HepG2 (cell line): ENCODE measurements around the gene MASP2. TPM values are rescaled to one million over a fixed set of nuclear protein-coding genes. Genes with fewer than 3 reads are reported as not detected.

Source experiments
- ATAC-seq: fragments of 200-7000 bp; cut with Tn5 transposase; 3 replicates; pipeline ENCODE4 v1.9.1; 2020; ENCODE audit warnings: mild to moderate bottlenecking, moderate library complexity
- BruUV-seq: library from RNA; stranded (reverse); fragments of 400-500 nt; replicated peaks from 2 replicates; lab custom pipeline; 2021; lab: Mats Ljungman, UMichigan
- CTCF ChIA-PET: fragments of 300-600 bp; formaldehyde crosslinking; extraction: SDS; loops from one replicate; lab custom pipeline; 2021; ENCODE audit warnings: low total read pairs, inconsistent platforms, low intra/inter-chr PET ratio; lab: Yijun Ruan, JAX
- POLR2A ChIA-PET: fragments of 350-600 bp; sonication (Branson Sonifier 250); formaldehyde crosslinking; loops from one replicate; lab custom pipeline; 2020; ENCODE audit warnings: antibody characterized with exemption, inconsistent platforms; lab: Yijun Ruan, JAX
- DNase-seq: peaks from one replicate; pipeline ENCODE4 v3.0.0-alpha.2; 2015; ENCODE audit warnings: low spot score
- FAIRE-seq: peaks from 3 replicates; lab custom pipeline; 2011; peaks lifted over from hg19 to GRCh38; lab: Jason Lieb, UNC
- H2AFZ ChIP-seq: one replicate; pipeline ENCODE4 v1.6.1; 2011; ENCODE audit warnings: low read length, inconsistent platforms
- H3K27ac ChIP-seq: fragments of 300-600 bp; 3 replicates; pipeline ENCODE4 v1.8.0; 2011; ENCODE audit warnings: mixed run types, mild to moderate bottlenecking, mixed read lengths, low read length, inconsistent platforms; ENCODE audit not compliant: insufficient read depth; ENCODE audit errors: extremely low read length
- H3K27me3 ChIP-seq, 2 experiments: fragments of 200-600 bp in 1 of 2; 2 replicates in 1 of 2; 3 replicates in 1 of 2; pipeline versions ENCODE4 v1.6.0 to v1.8.0; 2011; ENCODE audit warnings: low read length in 2 of 2, mild to moderate bottlenecking in 2 of 2, moderate library complexity in 2 of 2, inconsistent platforms in 1 of 2; ENCODE audit not compliant: insufficient read depth in 2 of 2, control insufficient read depth in 1 of 2
- H3K36me3 ChIP-seq, 2 experiments: fragments of 200-600 bp in 1 of 2; replicated peaks in 1 of 2; 2 replicates in 1 of 2; 3 replicates in 1 of 2; pipeline versions ENCODE4 v1.5.1 to v1.8.0; 2011; ENCODE audit warnings: low read length in 2 of 2, inconsistent platforms in 1 of 2; ENCODE audit not compliant: insufficient read depth in 2 of 2, control insufficient read depth in 1 of 2
- H3K4me1 ChIP-seq: 2 replicates; pipeline ENCODE4 v1.5.1; 2012; ENCODE audit warnings: low read length, inconsistent platforms; ENCODE audit not compliant: insufficient read depth
- H3K4me2 ChIP-seq: 2 replicates; pipeline ENCODE4 v1.6.0; 2011; ENCODE audit warnings: low read depth, low read length, inconsistent platforms
- H3K4me3 ChIP-seq, 3 experiments: fragments of 200-600 bp in 1 of 3; sonication (generic), shearing (Covaris generic) in 1 of 3; replicated peaks in 1 of 3; 2 replicates each; pipeline ENCODE4 v1.5.1; 2011 to 2016; ENCODE audit warnings: low read length in 3 of 3, inconsistent platforms in 2 of 3, low read depth in 2 of 3, mild to moderate bottlenecking in 2 of 3, control low read depth in 1 of 3, mixed read lengths in 1 of 3; ENCODE audit not compliant: insufficient read depth in 1 of 3
- H3K79me2 ChIP-seq: one replicate; pipeline ENCODE4 v1.6.1; 2011; ENCODE audit warnings: low read length, inconsistent platforms; ENCODE audit not compliant: insufficient read depth
- H3K9ac ChIP-seq: 2 replicates; pipeline ENCODE4 v1.6.0; 2011; ENCODE audit warnings: mild to moderate bottlenecking, low read depth, low read length, inconsistent platforms; ENCODE audit not compliant: insufficient read depth
- H3K9me3 ChIP-seq: 2 replicates; pipeline ENCODE4 v1.5.1; 2012; ENCODE audit warnings: mild to moderate bottlenecking, low read length
- H4K20me1 ChIP-seq: 2 replicates; pipeline ENCODE4 v1.6.0; 2011; ENCODE audit warnings: inconsistent platforms, mild to moderate bottlenecking, low read length, moderate library complexity; ENCODE audit not compliant: insufficient read depth
- CBX2 ChIP-seq, 2 experiments: fragments of 200-600 bp in 1 of 2; sonication (generic); formaldehyde crosslinking in 1 of 2; IDR thresholded peaks; 2 replicates each; pipeline versions ENCODE4 v1.7.0 to v1.8.1; 2018 to 2022; ENCODE audit warnings: low read depth in 2 of 2, low read length in 1 of 2, mild to moderate bottlenecking in 1 of 2, missing genetic modification reagents in 1 of 2
- CSRNP2 ChIP-seq: sonication (generic); formaldehyde crosslinking; conservative IDR thresholded peaks from 2 replicates; pipeline ENCODE4 v1.8.0; 2022; ENCODE audit warnings: low read depth, missing genetic modification reagents
- ELF3 ChIP-seq: IDR thresholded peaks from 2 replicates; pipeline ENCODE4 v1.6.1; 2016; ENCODE audit warnings: missing genetic modification reagents, missing compliant biosample characterization
- LCORL ChIP-seq, 2 experiments: fragments of 450-650 bp in 1 of 2; sonication (generic) in 1 of 2; formaldehyde crosslinking in 1 of 2; IDR thresholded peaks; 2 replicates each; pipeline versions ENCODE4 v1.5.0 to v1.6.1; 2017 to 2020; ENCODE audit warnings: antibody characterized with exemption in 1 of 2, missing genetic modification reagents in 1 of 2
- NONO ChIP-seq, 2 experiments: fragments of 450-650 bp in 1 of 2; sonication (generic) in 1 of 2; formaldehyde crosslinking in 1 of 2; IDR thresholded peaks in 1 of 2; conservative IDR thresholded peaks in 1 of 2; 2 replicates each; pipeline versions ENCODE4 v1.6.1 to v1.8.0; 2017 to 2022; ENCODE audit warnings: mild to moderate bottlenecking in 1 of 2, missing genetic modification reagents in 1 of 2, moderate library complexity in 1 of 2
- NRL ChIP-seq: sonication (generic); formaldehyde crosslinking; IDR thresholded peaks from 2 replicates; pipeline ENCODE4 v1.5.0; 2020; ENCODE audit warnings: missing genetic modification reagents, mild to moderate bottlenecking, moderate library complexity, borderline replicate concordance
- PHB2 ChIP-seq: fragments of 450-650 bp; IDR thresholded peaks from 2 replicates; pipeline ENCODE4 v1.6.1; 2018; ENCODE audit not compliant: partially characterized antibody
- RBM22 ChIP-seq: fragments of 200-400 bp; formaldehyde crosslinking; optimal IDR thresholded peaks from 2 replicates; pipeline ENCODE3; 2017; ENCODE audit warnings: mild to moderate bottlenecking, low read length, moderate library complexity
- RORA ChIP-seq: sonication (generic); formaldehyde crosslinking; IDR thresholded peaks from 2 replicates; pipeline ENCODE4 v1.5.0; 2020; ENCODE audit warnings: mild to moderate bottlenecking, missing genetic modification reagents, moderate library complexity
- SKIL ChIP-seq: sonication (generic); formaldehyde crosslinking; IDR thresholded peaks from 2 replicates; pipeline ENCODE4 v1.8.0; 2022; ENCODE audit warnings: missing genetic modification reagents, mild to moderate bottlenecking, moderate library complexity, borderline replicate concordance
- SP140L ChIP-seq: sonication (generic); formaldehyde crosslinking; IDR thresholded peaks from 2 replicates; pipeline ENCODE4 v1.4.0; 2020; ENCODE audit warnings: missing genetic modification reagents, borderline replicate concordance
- ZBTB3 ChIP-seq: sonication (generic); formaldehyde crosslinking; IDR thresholded peaks from 2 replicates; pipeline ENCODE4 v1.4.0; 2020; ENCODE audit warnings: low read depth, mild to moderate bottlenecking, moderate library complexity, missing genetic modification reagents, borderline replicate concordance
- ZBTB38 ChIP-seq: sonication (generic); formaldehyde crosslinking; IDR thresholded peaks from 2 replicates; pipeline ENCODE4 v1.5.1; 2020; ENCODE audit warnings: mild to moderate bottlenecking, missing genetic modification reagents
- ZBTB42 ChIP-seq: sonication (generic); formaldehyde crosslinking; IDR thresholded peaks from 2 replicates; pipeline ENCODE4 v1.5.0; 2020; ENCODE audit warnings: mild to moderate bottlenecking, missing genetic modification reagents
- ZKSCAN5 ChIP-seq: sonication (generic); formaldehyde crosslinking; IDR thresholded peaks from 2 replicates; pipeline ENCODE4 v1.5.1; 2020; ENCODE audit warnings: mild to moderate bottlenecking, missing genetic modification reagents
- ZNF256 ChIP-seq: sonication (generic); formaldehyde crosslinking; conservative IDR thresholded peaks from 2 replicates; pipeline ENCODE4 v1.4.0; 2020; ENCODE audit warnings: missing genetic modification reagents
- ZNF530 ChIP-seq: sonication (generic); formaldehyde crosslinking; IDR thresholded peaks from 2 replicates; pipeline ENCODE4 v1.5.0; 2020; ENCODE audit warnings: low read depth, mild to moderate bottlenecking, missing genetic modification reagents
- whole genome bisulfite sequencing: methylation state at CpG from one replicate; pipeline ENCODE4 v1.1.6; 2017; ENCODE audit warnings: low lambda C conversion rate; 5-methylcytosine and 5-hydroxymethylcytosine counted together
- in situ Hi-C: cut with HindIII; loops from 2 replicates; pipeline ENCODE4 v1.10.0; 2017; ENCODE audit warnings: low pct_unique_long_range_greater_than_20kb; ENCODE audit not compliant: extremely low pct_ligation_motif_present
- intact Hi-C: fragments of 100-400 bp; cut with micrococcal nuclease; formaldehyde crosslinking; loops from one replicate; pipeline ENCODE4 v1.10.0; 2022; ENCODE audit not compliant: unreplicated experiment
- polyA plus RNA-seq, 8 experiments: library from polyadenylated mRNA; depleted of rRNA in 3 of 8; stranded (reverse) in 7 of 8; unstranded in 1 of 8; fragments of >200 nt; fragmentation: Illumina TruSeq in 4 of 8; extraction: Trizol in 4 of 8; gene quantifications; 2 replicates each; pipeline versions ENCODE4 v1.2.1 to v1.2.3, GENCODE V29; 2011 to 2016; ENCODE audit warnings: low read depth in 4 of 8, missing spikeins in 1 of 8, mixed read lengths in 1 of 8; ENCODE audit not compliant: insufficient read depth in 1 of 8
- total RNA-seq, 5 experiments: library from RNA; depleted of rRNA; stranded (reverse); fragments of >200 nt; fragmentation: Illumina TruSeq; extraction: Trizol; gene quantifications; 2 replicates each; pipeline ENCODE4 v1.2.3, GENCODE V29; 2016; ENCODE audit warnings: low read depth in 1 of 5

MASP2 gene
- total and polyA plus RNA-seq, 2 of the 13 experiments (the other 11 are each of a cell fraction or from before 2014, with no cell fraction given): 7.1 to 11.8 TPM

GRCh38 chr1:11068600-11069473 lies 21.8 kb upstream of the MASP2 start (continued):
- TF ChIP-seq ZNF256 (no peak), RBM22 (no peak), ELF3 (CRISPR knock-in tag) (no peak), ZBTB38 (CRISPR knock-in tag) (no peak), NRL (no peak), ZBTB42 (no peak), ZKSCAN5 (no peak), LCORL (IDR thresholded peaks at IDR 0.05) (no peak), LCORL (CRISPR knock-in tag; IDR thresholded peaks at IDR 0.05) (no peak)

- no peak for FAIRE-seq
- no peak for DNase-seq
- H3K36me3 ChIP-seq: peaks cover 43 to 81% of the 10 kb centered on the region in 2 experiments
- no peak overlapping the region for H3K4me3 ChIP-seq
- H3K27ac ChIP-seq: no peak overlapping the region
- no peak overlapping the region for H3K9ac ChIP-seq
- ChIA-PET CTCF (no interaction called here), POLR2A (no interaction called here)
- no peaks in the 10 kb centered on the region for H3K9me3 ChIP-seq
- BruUV-seq: no TSS peak
- intact Hi-C loops (no loop called here), in situ Hi-C loops (no loop called here)
- no peaks in the 10 kb centered on the region for H3K4me1 ChIP-seq
- no peaks in the 10 kb centered on the region for H3K79me2 ChIP-seq
- no peak for ATAC-seq
- 95% methylated on average over 14 of the region's 18 CpGs for WGBS
- no peaks in the 10 kb centered on the region for H3K27me3 ChIP-seq
- no peaks in the 10 kb centered on the region for H4K20me1 ChIP-seq
- H3K4me2 ChIP-seq: no peak overlapping the region
- H2AFZ ChIP-seq: no peak overlapping the region
- TF ChIP-seq ZKSCAN5 (no peak), CBX2 (IDR thresholded peaks at IDR 0.05; ENCODE audit: low read depth, low read length) (no peak), CBX2 (CRISPR knock-in tag; IDR thresholded peaks at IDR 0.05; ENCODE audit: low read depth) (no peak), RORA (CRISPR knock-in tag) (no peak), SP140L (CRISPR knock-in tag) (no peak), SKIL (no peak), CSRNP2 (no peak), PHB2 (no peak), ZBTB3 (CRISPR knock-in tag) (no peak), ZNF530 (CRISPR knock-in tag) (no peak), NONO (IDR thresholded peaks at IDR 0.05) (no peak), NONO (CRISPR knock-in tag; conservative IDR thresholded peaks at IDR 0.05) (no peak)
These were observed 20.9 kb upstream of the MASP2 start for GRCh38 chr1:11067716-11068599.
